ENCODE measurements around the gene ATP6V0D1. TPM values are rescaled to one million over a fixed set of nuclear protein-coding genes. Genes with fewer than 3 reads are reported as not detected.
A peak's percentile ranks its signal among the peaks of the same experiment; 100 is the strongest.

Gene ATP6V0D1
- total RNA-seq, 4 donors from 2014 or later = 103 to 131 (median 119) TPM

- Histone ChIP-seq H3K27me3 (no peaks in the 10 kb centered on the region), H3K36me3 (peaks cover 6 to 71% (median 46%) of the 10 kb centered on the region in 4 donors), H3K4me3 (no peak overlapping the region), H3K27ac (replicated peaks in 1 of 4) (no peak overlapping the region), H3K4me1 (peaks cover 66 to 87% (median 76%) of the 10 kb centered on the region in 4 donors), H3K9me3 (no peaks in the 10 kb centered on the region)
- no peak for DNase-seq (ENCODE audit: extremely low spot score)
- WGBS = no CpG with 5 or more reads among the region's 3 CpGs
- intact Hi-C loops (cut with DNase I) = no loop called here
- TF ChIP-seq CTCF (IDR thresholded peaks at IDR 0.05) (no peak), POLR2AphosphoS5 (IDR thresholded peaks at IDR 0.05) (no peak), EP300 (IDR thresholded peaks at IDR 0.05) (no peak), POLR2A (IDR thresholded peaks at IDR 0.05; ENCODE audit: low read depth) (no peak)
These were observed 31.2 kb downstream of the ATP6V0D1 start for GRCh38 chr16:67449739-67450138.

- WGBS = no CpG with 5 or more reads among the region's 2 CpGs
- Histone ChIP-seq H3K27ac (replicated peaks in 1 of 4) (no peak overlapping the region), H3K36me3 (peaks cover 6 to 73% (median 48%) of the 10 kb centered on the region in 4 donors), H3K4me1 (peaks cover 70 to 90% (median 80%) of the 10 kb centered on the region in 4 donors), H3K4me3 (no peak overlapping the region), H3K9me3 (no peaks in the 10 kb centered on the region), H3K27me3 (no peaks in the 10 kb centered on the region)
- TF ChIP-seq CTCF (IDR thresholded peaks at IDR 0.05) (no peak), EP300 (IDR thresholded peaks at IDR 0.05) (no peak), POLR2A (IDR thresholded peaks at IDR 0.05; ENCODE audit: low read depth) (no peak), POLR2AphosphoS5 (IDR thresholded peaks at IDR 0.05) (no peak)
- DNase-seq (ENCODE audit: extremely low spot score) = no peak
- intact Hi-C loops (cut with DNase I) = no loop called here
These were observed 31.6 kb downstream of the ATP6V0D1 start for GRCh38 chr16:67449336-67449735.

- H3K4me3 ChIP-seq = no peak overlapping the region
- H3K4me1 ChIP-seq = peaks cover 75 to 94% (median 88%) of the 10 kb centered on the region in 4 donors
- no peak overlapping the region for H3K27ac ChIP-seq (replicated peaks in 1 of 4)
- DNase-seq (ENCODE audit: extremely low spot score) = no peak
- intact Hi-C loops (cut with DNase I) = no loop called here
- no peaks in the 10 kb centered on the region for H3K9me3 ChIP-seq
- H3K27me3 ChIP-seq = no peaks in the 10 kb centered on the region
- H3K36me3 ChIP-seq = peaks cover 6 to 79% (median 51%) of the 10 kb centered on the region in 4 donors
- TF ChIP-seq CTCF (IDR thresholded peaks at IDR 0.05) (no peak), EP300 (IDR thresholded peaks at IDR 0.05) (no peak), POLR2AphosphoS5 (IDR thresholded peaks at IDR 0.05) (no peak), POLR2A (IDR thresholded peaks at IDR 0.05; ENCODE audit: low read depth) (no peak)
- WGBS = 99% methylated on average over 5 of the region's 5 CpGs
These were observed 32.4 kb downstream of the ATP6V0D1 start for GRCh38 chr16:67448580-67448979.

- Histone ChIP-seq H3K27ac (replicated peaks in 1 of 4) (peak overlapping the region in 3 of 4 donors; percentile 33 to 44 (median 43)), H3K27me3 (no peaks in the 10 kb centered on the region), H3K4me3 (no peak overlapping the region), H3K4me1 (peaks cover 85 to 99% (median 92%) of the 10 kb centered on the region in 4 donors), H3K36me3 (peaks cover 0 to 79% (median 44%) of the 10 kb centered on the region in 4 donors), H3K9me3 (no peaks in the 10 kb centered on the region)
- no peak for DNase-seq (ENCODE audit: extremely low spot score)
- intact Hi-C loops (cut with DNase I) = no loop called here
- TF ChIP-seq CTCF (IDR thresholded peaks at IDR 0.05) (peak; percentile 16 to 37 (median 23)), EP300 (IDR thresholded peaks at IDR 0.05) (no peak)
- 67% methylated on average over 5 of the region's 6 CpGs for WGBS
These were observed 33.4 kb downstream of the ATP6V0D1 start for GRCh38 chr16:67447508-67448076.
